LNCaP clone FGC (cell line): ENCODE measurements around the gene VGLL3.
"Not testable (repeated sequence)": the region's sequence is repeated elsewhere in the genome, so short reads cannot be mapped to it uniquely, and the experiment has no call there.

Experiments used
- DNase-seq: peaks from one replicate; pipeline ENCODE4 v3.0.0-alpha.2; 2011; ENCODE audit warnings: low read depth
- H3K4me3 ChIP-seq: 2 replicates; pipeline ENCODE4 v1.5.1; 2011; ENCODE audit warnings: mild to moderate bottlenecking, low read depth, low read length, control low read depth
- CTCF ChIP-seq: IDR thresholded peaks from 2 replicates; pipeline ENCODE4 v1.5.1; 2012; ENCODE audit warnings: mild to moderate bottlenecking; ENCODE audit not compliant: control insufficient read depth, insufficient read depth; ENCODE audit errors: extremely low read depth

VGLL3 gene

GRCh38 chr3:86990734-86991481 is at the start of gene VGLL3:
Gene VGLL3, minus strand, starts transcription at chr3:86991149. Its CDS starts 406 bp downstream, at chr3:86990743.
- TF ChIP-seq CTCF, result no peak
- peak within 1 kb of the TSS; percentile 44 for H3K4me3 ChIP-seq
- DNase-seq, result no peak

GRCh38 chr3:87037652-87038051 is 46.7 kb upstream of the VGLL3 start:
- no peak for DNase-seq
- H3K4me3 ChIP-seq, result no peak overlapping the region
- no peak for TF ChIP-seq CTCF

- H3K4me3 ChIP-seq, result no peak overlapping the region
- DNase-seq, result no peak
- TF ChIP-seq CTCF, result no peak
Observed at GRCh38 chr3:87036671-87037070, 45.7 kb upstream of the VGLL3 start.

- H3K4me3 ChIP-seq, result no peak overlapping the region
- no peak for DNase-seq
- no peak for TF ChIP-seq CTCF
Observed at GRCh38 chr3:87035339-87035738, 44.4 kb upstream of the VGLL3 start.

- no peak for DNase-seq
- no peak overlapping the region for H3K4me3 ChIP-seq
- no peak for TF ChIP-seq CTCF
Observed at GRCh38 chr3:87033205-87033604, 42.3 kb upstream of the VGLL3 start.

GRCh38 chr3:87025661-87026645 is 35.0 kb upstream of the VGLL3 start:
- no peak for TF ChIP-seq CTCF
- no peak for DNase-seq
- no peak overlapping the region for H3K4me3 ChIP-seq

GRCh38 chr3:87017370-87017769 is 26.4 kb upstream of the VGLL3 start:
- H3K4me3 ChIP-seq, DNase-seq: not testable (repeated sequence)
